CD4-positive, alpha-beta T cell treated with Interleukin-2 at 100 ng/mL for 4 hours (primary cell): ENCODE data around the gene SLC1A5.
A peak's percentile ranks its signal among the peaks of the same experiment; 100 is the strongest.
"Not testable (repeated sequence)": the region's sequence is repeated elsewhere in the genome, so short reads cannot be mapped to it uniquely, and the experiment has no call there.

Experiments
- DNase-seq: peaks from one replicate; pipeline ENCODE4 v3.0.0-alpha.2; 2020; ENCODE audit warnings: low spot score

SLC1A5 gene

DNA sequence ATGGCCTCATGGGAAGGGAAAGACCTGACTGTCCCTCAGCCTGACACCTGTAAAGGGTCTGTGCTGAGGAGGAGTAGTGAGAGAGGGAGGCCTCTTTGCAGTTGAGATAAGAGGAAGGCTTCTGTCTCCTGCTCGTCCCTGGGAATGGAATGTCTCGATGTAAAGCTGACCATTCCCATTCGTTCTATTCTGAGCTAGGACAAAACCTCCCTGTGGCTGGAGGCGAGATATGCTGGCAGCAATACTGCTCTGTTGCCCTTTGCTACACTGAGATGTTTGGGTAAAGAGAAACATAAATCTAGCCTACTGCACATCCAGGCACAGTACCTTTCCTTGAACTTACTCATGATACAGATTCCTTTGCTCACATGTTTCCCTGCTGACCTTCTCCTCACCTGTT is 19.6 kb downstream of the SLC1A5 start:
- DNase-seq: not testable (repeated sequence)

DNA sequence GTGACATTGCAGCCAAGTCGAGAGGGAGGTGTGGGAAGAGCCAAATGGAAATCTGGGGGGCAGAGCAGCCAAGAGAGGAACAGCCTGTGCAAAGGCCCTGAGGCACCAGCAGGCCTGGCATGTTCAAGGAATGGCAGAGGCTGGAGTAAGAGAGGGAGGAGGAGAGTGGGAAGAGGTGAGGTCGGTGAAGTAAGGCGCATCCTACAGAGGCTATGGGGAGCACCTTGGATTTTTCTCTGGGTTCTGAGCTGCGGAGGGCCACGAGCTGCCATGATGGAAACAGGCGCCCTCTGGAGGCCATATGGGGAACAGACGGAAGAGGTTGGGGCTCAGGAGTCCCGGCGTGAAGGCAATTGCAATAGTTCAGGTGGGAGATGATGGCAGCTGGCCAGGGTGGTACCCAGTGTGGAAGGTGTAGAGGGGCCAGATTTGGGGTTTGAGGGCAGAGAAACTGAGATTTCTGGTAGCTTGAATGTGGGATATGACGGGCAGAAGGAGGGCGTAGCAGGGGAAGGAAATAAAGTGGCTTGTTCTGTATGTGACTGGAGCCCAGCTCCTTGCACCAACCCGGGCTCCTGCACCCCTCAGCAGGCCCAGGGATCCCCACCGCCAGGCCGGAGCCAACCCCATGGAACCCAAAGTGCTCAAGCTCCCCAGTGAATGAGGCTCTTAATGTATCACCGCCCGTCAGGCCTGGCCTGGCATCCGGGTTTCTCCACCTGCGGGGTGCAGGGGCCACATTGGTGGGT is 21.7 kb downstream of the SLC1A5 start:
- DNase-seq: peak; percentile 72

DNA sequence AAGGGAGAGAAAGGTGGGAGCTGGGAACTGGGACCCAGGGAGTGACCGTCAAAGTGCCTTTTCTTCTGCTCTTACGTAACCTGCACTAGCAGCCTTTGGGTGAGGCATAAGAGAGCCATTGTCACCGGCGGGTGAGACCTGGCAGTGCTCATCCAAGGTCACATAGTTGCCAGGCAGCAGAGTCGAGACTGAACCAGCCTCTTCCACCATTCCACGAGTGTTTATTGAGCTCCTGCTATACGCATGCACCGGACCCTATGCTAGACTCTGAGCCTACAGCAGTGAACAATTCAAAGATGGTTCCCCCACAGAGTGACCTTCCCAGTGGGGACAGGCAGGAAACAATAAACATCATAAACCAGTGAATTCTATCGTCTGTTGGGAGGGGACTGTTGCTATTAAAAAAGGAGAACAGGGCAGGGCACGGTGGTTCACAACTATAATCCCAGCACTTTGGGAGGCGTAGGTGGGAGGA is 23.5 kb downstream of the SLC1A5 start:
- DNase-seq: no peak

DNA sequence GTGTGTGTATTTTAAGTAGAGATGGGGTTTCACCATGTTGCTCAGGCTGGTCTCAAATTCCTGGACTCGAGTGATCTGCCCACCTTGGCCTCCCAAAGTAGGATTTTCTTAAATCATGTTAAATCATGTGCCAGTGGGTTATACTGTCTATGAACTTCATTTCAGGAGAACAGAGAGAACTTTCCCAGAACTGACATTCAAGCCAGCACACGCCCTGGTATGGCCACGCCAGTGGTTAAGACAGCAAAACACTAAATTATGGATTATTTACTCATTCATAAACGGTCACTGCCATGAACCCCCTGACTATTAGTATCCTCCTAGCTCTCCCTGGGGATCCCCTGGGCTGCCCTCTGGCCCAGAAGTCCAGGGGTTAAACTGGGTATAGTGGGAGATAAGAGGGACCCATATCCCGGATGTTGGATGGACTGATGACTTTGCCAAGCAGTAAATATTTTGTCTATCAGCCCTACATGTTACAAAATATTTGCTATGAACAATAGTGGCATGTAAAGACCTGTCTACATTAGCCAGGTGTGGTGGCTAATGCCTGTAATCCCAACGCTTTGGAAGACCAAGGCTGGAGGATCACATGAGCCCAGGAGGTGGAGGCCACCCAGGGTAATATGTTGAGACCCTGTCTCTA is 26.0 kb downstream of the SLC1A5 start:
- DNase-seq: no peak

DNA sequence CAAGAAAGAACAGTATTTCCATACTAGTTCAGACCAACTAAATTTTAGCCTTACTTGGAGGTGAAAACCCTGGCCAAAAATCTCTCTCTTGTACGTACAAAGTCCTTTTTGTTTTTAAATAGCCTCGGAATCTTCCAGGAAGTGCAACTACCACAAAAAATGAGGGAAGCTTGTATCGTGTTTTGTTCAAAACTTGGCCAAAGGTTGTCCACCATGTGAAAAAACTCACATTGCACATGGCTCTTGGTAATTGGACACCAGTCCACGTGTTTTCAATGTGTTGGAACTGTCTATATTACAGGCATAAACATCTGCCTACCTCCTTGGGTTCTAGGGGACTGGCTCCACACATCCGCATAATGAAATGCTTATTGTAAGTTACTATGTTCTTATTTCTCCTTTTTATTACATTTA is 27.0 kb downstream of the SLC1A5 start:
- DNase-seq: no peak

DNA sequence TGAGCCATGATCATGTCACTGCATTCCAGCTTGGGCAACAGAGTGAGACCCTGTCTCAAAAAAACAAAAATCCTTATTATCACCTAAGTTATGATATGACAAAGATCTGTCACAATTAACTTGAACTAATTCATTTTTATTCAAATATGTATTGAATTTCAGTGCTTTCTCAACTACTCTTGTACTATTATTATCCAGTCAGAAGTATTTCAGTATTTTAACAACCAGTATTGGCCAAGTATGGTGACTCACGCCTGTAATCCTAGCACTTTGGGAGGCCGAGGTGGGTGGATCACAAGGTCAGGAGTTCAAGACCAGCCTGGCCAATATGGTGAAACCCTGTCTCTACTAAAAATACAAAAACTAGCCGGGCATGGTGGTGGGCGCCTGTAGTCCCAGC is 27.5 kb downstream of the SLC1A5 start:
- DNase-seq: not testable (repeated sequence)

DNA sequence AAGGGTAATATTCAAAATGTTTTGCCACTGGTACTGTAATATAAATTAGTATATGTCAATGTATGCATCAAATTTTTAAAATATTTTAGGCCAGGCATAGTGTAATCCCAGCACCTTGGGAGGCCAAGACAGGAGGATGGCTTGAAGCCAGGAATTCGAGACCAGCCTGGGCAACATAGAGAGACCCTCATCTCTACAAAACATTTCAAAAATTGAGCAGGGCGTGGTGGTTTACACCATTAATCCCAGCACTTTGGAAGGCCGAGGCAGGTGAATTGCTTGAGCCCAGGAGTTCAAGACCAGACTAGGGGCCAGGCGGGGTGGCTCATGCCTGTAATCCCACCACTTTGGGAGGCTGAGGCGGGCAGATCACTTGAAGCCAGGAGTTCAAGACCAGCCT is 28.0 kb downstream of the SLC1A5 start:
- no peak for DNase-seq

DNA sequence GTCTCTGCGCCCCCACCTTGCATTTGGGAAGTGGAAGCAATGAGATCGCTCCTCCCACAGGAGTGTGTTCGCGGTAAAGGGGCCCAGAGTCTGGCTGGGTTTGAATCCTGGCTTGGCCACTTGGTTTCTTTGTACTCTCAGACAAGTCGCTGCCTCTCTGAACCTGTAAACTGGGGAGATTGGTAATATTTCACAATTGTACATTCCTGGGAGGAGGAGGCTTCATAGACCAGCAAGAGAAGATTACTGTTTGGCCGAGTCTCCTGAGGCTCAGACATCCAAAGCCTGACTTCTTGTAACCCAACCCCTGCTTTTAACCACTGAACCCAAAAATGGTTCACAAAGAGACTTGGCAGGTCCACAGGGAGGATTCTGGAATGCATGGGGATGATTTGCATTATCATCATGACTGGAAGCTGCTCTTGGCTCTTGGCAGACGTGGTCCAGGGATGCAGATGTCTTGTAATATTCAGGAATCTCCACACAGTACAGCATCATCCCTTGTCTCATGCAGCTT is 28.5 kb downstream of the SLC1A5 start:
- DNase-seq: no peak

DNA sequence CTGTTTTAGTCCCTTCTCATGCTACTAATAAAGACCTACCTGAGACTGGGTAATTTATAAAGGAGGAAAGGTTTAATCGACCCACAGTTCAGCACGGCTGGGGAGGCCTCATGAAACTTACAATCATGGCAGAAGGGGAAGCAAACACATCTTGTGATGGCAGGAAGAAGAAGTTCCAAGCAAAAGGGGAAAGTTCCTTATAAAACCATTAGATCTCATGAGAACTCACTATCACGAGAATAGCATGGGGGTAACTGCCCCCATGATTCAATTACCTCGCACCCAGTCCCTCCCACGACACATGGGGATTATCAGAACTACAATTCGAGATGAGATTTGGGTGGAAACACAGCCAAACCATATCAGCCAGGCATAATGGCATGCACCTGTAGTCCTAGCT is 29.2 kb downstream of the SLC1A5 start:
- DNase-seq: no peak

DNA sequence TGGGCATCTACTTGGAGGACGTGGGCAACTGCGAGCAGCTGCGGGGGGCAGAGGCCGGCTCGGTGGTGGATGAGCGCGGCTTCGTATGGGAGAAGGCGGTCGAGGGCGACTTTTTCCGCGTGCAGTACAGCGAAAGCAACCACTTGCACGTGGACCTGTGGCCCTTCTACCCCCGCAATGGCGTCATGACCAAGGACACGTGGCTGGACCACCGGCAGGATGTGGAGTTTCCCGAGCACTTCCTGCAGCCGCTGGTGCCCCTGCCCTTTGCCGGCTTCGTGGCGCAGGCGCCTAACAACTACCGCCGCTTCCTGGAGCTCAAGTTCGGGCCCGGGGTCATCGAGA is 31.9 kb downstream of the SLC1A5 start:
- DNase-seq: no peak

DNA sequence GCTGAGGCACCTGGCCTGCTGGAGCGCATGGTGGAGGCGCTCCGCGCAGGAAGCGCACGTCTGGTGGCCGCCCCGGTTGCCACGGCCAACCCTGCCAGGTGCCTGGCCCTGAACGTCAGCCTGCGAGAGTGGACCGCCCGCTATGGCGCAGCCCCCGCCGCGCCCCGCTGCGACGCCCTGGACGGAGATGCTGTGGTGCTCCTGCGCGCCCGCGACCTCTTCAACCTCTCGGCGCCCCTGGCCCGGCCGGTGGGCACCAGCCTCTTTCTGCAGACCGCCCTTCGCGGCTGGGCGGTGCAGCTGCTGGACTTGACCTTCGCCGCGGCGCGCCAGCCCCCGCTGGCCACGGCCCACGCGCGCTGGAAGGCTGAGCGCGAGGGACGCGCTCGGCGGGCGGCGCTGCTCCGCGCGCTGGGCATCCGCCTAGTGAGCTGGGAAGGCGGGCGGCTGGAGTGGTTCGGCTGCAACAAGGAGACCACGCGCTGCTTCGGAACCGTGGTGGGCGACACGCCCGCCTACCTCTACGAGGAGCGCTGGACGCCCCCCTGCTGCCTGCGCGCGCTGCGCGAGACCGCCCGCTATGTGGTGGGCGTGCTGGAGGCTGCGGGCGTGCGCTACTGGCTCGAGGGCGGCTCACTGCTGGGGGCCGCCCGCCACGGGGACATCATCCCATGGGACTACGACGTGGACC is 32.4 kb downstream of the SLC1A5 start:
- DNase-seq: no peak

DNA sequence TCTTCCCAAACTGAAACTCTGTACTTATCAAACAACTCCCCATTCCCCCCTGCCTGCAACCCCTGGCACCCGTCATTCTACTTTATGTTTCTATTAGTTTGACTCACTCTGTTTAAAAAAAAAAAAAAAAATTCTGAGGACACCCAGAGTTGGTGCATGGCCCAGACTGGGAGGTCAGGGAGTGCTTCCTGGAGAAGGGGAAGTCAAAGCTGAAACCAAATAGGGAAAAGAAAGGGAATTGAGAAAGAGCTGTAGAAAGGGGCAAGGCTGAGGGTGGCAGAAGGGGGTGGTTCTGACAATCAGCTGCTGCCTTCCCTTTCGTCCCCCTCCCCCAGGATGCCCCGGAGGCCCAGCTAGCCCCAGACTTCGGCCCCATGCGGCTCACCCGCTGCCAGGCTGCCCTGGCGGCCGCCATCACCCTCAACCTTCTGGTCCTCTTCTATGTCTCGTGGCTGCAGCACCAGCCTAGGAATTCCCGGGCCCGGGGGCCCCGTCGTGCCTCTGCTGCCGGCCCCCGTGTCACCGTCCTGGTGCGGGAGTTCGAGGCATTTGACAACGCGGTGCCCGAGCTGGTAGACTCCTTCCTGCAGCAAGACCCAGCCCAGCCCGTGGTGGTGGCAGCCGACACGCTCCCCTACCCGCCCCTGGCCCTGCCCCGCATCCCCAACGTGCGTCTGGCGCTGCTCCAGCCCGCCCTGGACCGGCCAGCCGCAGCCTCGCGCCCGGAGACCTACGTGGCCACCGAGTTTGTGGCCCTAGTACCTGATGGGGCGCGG is 33.1 kb downstream of the SLC1A5 start:
- no peak for DNase-seq

DNA sequence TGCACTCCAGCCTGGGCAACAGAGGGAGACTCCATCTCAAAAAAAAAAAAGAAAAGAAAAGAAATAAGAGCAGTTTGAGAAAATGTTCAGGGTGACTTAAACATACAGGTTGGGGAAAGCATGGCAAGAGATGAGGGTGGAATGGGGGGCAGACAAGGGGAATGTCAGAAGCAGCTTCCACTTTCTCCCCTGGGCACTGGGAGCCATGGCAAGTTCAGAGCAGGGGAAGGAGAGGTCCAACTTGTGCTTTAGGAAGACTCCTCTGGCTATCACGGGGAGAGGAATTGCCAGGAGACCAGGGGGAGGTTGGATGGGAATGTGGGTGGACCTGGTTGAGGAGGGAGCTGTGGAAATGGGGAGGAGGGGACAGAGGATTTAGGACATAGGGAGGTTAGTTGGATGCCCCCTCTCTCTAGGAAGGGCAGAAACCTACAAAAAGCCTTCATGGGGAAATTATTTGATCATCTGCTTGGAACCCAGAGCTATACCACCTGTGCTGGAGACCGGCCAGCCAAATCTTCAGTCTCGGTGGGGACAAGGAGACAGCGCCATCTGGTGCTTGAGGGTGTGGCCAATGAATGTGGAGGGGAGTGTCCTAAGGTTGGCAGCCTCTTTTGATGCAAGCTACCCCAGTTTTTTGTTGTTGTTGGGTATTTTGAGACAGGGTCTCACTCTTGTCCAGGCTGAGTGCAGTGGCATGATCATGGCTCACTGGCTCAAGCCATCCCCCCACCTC is 34.8 kb downstream of the SLC1A5 start:
- DNase-seq: peak; percentile 76

DNA sequence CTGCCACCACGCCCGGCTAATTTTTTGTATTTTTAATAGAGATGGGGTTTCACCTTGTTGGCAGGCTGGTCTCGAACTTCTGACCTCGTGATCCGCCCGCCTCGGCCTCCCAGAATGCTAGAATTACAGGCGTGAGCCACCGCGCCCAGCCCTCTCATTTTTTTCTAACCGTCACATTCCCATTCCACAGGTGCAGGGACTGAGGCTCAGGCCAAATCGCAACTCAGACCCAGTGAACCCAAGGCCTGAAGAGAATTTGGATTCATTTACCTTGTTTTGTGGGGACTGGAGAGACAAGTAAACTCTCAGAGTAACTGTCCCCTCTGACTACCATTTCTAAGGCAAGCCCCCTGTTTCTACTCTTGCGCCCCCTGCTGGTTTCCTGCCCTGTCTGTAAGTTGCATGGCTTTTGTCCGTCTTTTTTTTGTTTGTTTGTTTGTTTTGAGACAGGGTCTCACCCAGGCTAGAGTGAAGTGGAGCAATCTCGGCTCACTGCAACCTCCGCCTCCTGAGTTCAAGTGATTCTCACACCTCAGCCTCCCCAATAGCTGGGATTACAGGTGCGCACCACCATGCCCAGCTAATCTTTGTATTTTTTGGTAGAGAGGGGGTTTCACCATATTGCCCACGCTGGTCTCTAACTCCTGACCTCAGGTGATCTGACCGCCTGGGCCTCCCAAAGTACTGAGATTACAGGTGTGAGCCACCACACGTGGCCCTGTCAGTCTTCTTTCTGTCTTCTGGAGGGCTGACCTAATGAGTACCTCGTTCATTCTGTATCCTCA is 39.9 kb downstream of the SLC1A5 start:
- peak; percentile 77 for DNase-seq

DNA sequence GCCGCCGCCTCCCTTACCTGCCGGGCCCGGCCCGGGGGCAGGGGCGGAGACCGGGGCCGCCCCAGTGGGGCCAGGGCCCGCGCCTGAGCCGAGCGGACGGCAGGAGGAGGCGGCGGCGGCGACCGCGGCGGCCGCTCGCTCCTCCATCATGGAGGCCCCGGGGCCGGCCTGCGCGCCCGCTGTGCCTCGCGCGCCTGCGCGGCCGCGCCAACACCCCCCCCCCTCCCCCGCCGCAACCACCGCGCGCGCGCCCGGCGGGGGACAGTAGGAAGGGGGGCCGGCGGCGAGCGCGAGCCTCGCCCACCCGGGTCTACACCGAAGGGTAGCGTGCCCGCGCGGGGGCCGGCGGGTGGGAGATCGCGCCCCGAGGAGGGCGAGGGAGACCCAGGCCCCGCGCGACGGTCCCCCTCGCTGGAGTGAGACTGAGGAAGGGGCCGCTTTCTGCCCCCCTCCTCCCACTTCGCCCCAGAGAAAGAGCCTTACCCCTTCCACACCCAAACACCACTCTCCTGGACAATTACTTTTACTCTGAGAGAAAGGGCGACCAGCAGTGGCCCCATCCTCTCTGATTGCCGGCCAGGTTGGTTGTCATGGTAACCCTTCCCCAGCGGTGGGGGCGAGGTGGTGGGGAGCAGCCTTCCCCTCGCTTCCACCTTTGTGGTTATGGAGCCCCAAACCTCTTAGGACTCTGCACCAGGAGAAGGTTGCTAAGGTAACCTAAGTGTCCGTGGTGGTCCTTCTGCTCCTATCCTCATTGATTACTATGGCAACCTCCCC is 41.9 kb downstream of the SLC1A5 start, which contains the start of gene STRN4:
STRN4 (minus strand) TSS at position 170 of the 777 bp plus-strand sequence; CDS start at position 150, 20 bp downstream.
- DNase-seq: peak; percentile 59

DNA sequence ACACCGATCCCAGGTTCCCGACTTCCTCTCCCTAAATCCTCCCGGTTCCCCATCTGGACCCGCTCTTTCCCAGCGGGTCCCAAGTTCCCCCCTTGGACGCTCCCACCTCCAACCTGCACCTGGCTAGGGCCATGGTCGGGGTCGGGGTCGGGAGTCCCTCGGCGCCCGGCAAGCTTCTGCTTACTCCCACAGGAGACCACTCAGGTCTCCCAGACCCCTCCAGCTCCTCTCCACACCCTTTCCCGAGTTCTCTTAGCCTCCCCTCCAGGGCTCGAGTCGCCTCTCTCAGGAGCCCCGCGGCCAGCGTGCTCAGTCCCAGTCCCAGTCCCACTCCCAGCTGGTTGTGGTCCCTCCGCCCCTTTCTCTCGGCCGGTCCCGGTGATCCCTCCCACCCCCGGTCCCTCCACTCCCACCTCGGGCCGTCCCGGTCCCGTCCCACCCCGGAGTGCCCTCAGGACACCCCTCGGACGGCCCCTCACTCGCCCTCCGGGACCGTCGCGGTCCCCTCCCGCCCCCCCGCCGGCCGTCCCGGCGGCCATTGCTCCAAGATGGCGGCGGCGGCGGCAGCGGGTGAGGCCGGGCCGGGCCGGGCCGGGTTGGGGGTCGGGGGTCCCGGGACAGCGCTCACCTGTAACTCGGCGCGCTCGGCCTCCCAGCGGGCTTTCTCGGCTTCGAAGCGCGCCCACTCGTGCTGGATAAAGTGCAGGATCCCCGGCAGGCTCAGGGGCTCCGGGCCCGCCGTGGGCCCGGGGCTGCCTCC is 42.7 kb downstream of the SLC1A5 start, which contains the start of gene FKRP:
FKRP (plus strand) TSS at position 537 of the 760 bp plus-strand sequence. CDS start 9,394 bp downstream, outside the sequence.
- DNase-seq: no peak

DNA sequence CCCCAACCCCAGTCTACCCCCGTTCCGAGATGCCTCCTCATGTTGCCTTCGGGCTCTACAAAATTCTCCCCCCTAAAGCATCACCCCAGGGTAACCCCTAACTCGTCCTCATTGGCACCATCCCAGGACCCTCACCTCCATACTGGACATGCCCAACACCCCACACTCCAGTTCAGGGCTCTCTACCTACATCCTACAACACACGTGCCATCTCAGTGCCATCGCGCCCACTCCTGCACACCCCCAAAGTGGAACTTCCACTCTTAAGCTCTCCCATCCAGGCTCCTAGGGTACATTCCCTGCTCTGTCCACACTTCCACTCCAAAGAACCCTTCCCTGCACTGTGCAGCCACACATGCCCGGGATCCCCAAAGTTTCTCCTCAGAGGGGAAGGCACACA is 43.4 kb downstream of the SLC1A5 start:
- DNase-seq: no peak

DNA sequence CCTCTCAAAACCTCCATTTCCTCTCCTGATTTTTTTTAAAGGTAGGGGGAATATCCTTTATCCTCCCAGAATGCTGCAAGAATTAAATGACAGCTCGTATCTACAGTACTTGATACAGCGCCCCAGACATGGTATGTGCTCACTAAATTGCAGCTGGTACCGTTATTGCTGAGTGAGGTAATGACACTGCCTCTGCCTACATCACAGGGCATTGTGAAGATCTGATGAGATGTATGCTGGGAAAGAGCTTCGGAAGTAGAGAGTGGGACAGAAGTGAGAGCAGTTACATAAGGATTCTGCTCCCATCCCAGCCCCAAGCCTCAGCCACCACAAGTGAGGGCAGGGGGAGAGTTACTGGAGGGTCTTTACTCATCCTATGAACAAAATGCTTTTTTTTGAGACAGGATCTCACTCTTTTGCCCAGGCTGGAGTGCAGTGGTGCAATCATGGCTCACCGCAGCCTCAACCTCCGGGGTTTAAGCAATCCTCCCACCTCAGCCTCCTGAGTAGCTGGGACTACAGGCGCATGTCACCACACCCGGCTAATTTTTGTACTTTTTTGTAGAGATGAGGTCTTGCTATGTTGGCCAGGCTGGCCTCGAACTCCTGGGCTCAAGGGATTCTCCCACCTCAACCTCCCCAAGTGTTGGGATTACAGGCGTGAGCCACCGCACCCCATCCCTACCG is 44.2 kb downstream of the SLC1A5 start:
- DNase-seq: no peak
